Measurements from ENCODE around the gene OPA1.

Gene OPA1

GRCh38 chr3:193592841-193593667 is at the start of gene OPA1:
TSS of gene OPA1 (plus strand) at chr3:193593208. CDS start at chr3:193593378, 170 bp downstream.
- peaks cover 19% of the 10 kb centered on the region for H3K4me1 ChIP-seq (ENCODE audit: insufficient read depth, low read length)
- H3K9me3 ChIP-seq (ENCODE audit: low read length) = peaks cover 3% of the 10 kb centered on the region
- H3K36me3 ChIP-seq (ENCODE audit: insufficient read depth, low read length) = peaks cover 10% of the 10 kb centered on the region
- peak within 1 kb of the TSS; percentile 31 for H2AFZ ChIP-seq (ENCODE audit: low read depth, low read length)
- no peaks in the 10 kb centered on the region for H3K27me3 ChIP-seq (ENCODE audit: insufficient read depth, low read length)
- peak within 1 kb of the TSS; percentile 85 for H3K4me3 ChIP-seq (ENCODE audit: low read length)

- Histone ChIP-seq H3K27me3 (ENCODE audit: insufficient read depth, low read length) (no peaks in the 10 kb centered on the region), H3K4me1 (ENCODE audit: insufficient read depth, low read length) (peaks cover 7% of the 10 kb centered on the region), H3K36me3 (ENCODE audit: insufficient read depth, low read length) (no peaks in the 10 kb centered on the region), H3K9me3 (ENCODE audit: low read length) (peaks cover 3% of the 10 kb centered on the region), H3K4me3 (ENCODE audit: low read length) (no peak overlapping the region), H2AFZ (ENCODE audit: low read depth, low read length) (no peak overlapping the region)
Measured at GRCh38 chr3:193544289-193544688, 48.7 kb upstream of the OPA1 start.

- H3K9me3 ChIP-seq (ENCODE audit: low read length) = peaks cover 3% of the 10 kb centered on the region
- peaks cover 7% of the 10 kb centered on the region for H3K4me1 ChIP-seq (ENCODE audit: insufficient read depth, low read length)
- no peak overlapping the region for H2AFZ ChIP-seq (ENCODE audit: low read depth, low read length)
- H3K27me3 ChIP-seq (ENCODE audit: insufficient read depth, low read length) = no peaks in the 10 kb centered on the region
- H3K36me3 ChIP-seq (ENCODE audit: insufficient read depth, low read length) = no peaks in the 10 kb centered on the region
- H3K4me3 ChIP-seq (ENCODE audit: low read length) = no peak overlapping the region
Measured at GRCh38 chr3:193545304-193545703, 47.7 kb upstream of the OPA1 start.

- H3K9me3 ChIP-seq (ENCODE audit: low read length) = peaks cover 3% of the 10 kb centered on the region
- peaks cover 7% of the 10 kb centered on the region for H3K4me1 ChIP-seq (ENCODE audit: insufficient read depth, low read length)
- H3K4me3 ChIP-seq (ENCODE audit: low read length) = no peak overlapping the region
- no peaks in the 10 kb centered on the region for H3K36me3 ChIP-seq (ENCODE audit: insufficient read depth, low read length)
- no peak overlapping the region for H2AFZ ChIP-seq (ENCODE audit: low read depth, low read length)
- H3K27me3 ChIP-seq (ENCODE audit: insufficient read depth, low read length) = no peaks in the 10 kb centered on the region
Measured at GRCh38 chr3:193546129-193546528, 46.9 kb upstream of the OPA1 start.

GRCh38 chr3:193548406-193548805 is 44.6 kb upstream of the OPA1 start:
- Histone ChIP-seq H3K27me3 (ENCODE audit: insufficient read depth, low read length) (no peaks in the 10 kb centered on the region), H3K36me3 (ENCODE audit: insufficient read depth, low read length) (no peaks in the 10 kb centered on the region), H3K4me3 (ENCODE audit: low read length) (no peak overlapping the region), H3K9me3 (ENCODE audit: low read length) (peaks cover 3% of the 10 kb centered on the region), H3K4me1 (ENCODE audit: insufficient read depth, low read length) (peaks cover 7% of the 10 kb centered on the region), H2AFZ (ENCODE audit: low read depth, low read length) (no peak overlapping the region)

GRCh38 chr3:193552923-193553322 is 40.1 kb upstream of the OPA1 start:
- no peaks in the 10 kb centered on the region for H3K9me3 ChIP-seq (ENCODE audit: low read length)
- H3K4me1 ChIP-seq (ENCODE audit: insufficient read depth, low read length) = peaks cover 7% of the 10 kb centered on the region
- no peaks in the 10 kb centered on the region for H3K36me3 ChIP-seq (ENCODE audit: insufficient read depth, low read length)
- H2AFZ ChIP-seq (ENCODE audit: low read depth, low read length) = no peak overlapping the region
- peaks cover 4% of the 10 kb centered on the region for H3K27me3 ChIP-seq (ENCODE audit: insufficient read depth, low read length)
- H3K4me3 ChIP-seq (ENCODE audit: low read length) = no peak overlapping the region

- no peak overlapping the region for H3K4me3 ChIP-seq (ENCODE audit: low read length)
Measured at GRCh38 chr3:193553586-193553985, 39.4 kb upstream of the OPA1 start.

GRCh38 chr3:193554811-193555210 is 38.2 kb upstream of the OPA1 start, which contains the start of gene ATP13A4:
TSS of gene ATP13A4 (minus strand) at chr3:193554895. CDS start at chr3:193554799, 96 bp downstream.
- Histone ChIP-seq H3K36me3 (ENCODE audit: insufficient read depth, low read length) (no peaks in the 10 kb centered on the region), H3K9me3 (ENCODE audit: low read length) (no peaks in the 10 kb centered on the region), H3K4me3 (ENCODE audit: low read length) (no peak within 1 kb of the TSS), H3K4me1 (ENCODE audit: insufficient read depth, low read length) (no peaks in the 10 kb centered on the region), H2AFZ (ENCODE audit: low read depth, low read length) (no peak within 1 kb of the TSS), H3K27me3 (ENCODE audit: insufficient read depth, low read length) (peaks cover 4% of the 10 kb centered on the region)

More at GRCh38 chr3:193553586-193553985, 39.4 kb upstream of the OPA1 start:
- Histone ChIP-seq H3K27me3 (ENCODE audit: insufficient read depth, low read length) (peaks cover 4% of the 10 kb centered on the region), H2AFZ (ENCODE audit: low read depth, low read length) (no peak overlapping the region), H3K36me3 (ENCODE audit: insufficient read depth, low read length) (no peaks in the 10 kb centered on the region), H3K4me1 (ENCODE audit: insufficient read depth, low read length) (peaks cover 1% of the 10 kb centered on the region), H3K9me3 (ENCODE audit: low read length) (no peaks in the 10 kb centered on the region)

- H2AFZ ChIP-seq (ENCODE audit: low read depth, low read length) = no peak overlapping the region
Measured at GRCh38 chr3:193556841-193557240, 36.2 kb upstream of the OPA1 start.

GRCh38 chr3:193559100-193559499 is 33.9 kb upstream of the OPA1 start:
- Histone ChIP-seq H3K27me3 (ENCODE audit: insufficient read depth, low read length) (peaks cover 4% of the 10 kb centered on the region), H3K4me3 (ENCODE audit: low read length) (no peak overlapping the region), H3K4me1 (ENCODE audit: insufficient read depth, low read length) (no peaks in the 10 kb centered on the region), H2AFZ (ENCODE audit: low read depth, low read length) (no peak overlapping the region), H3K36me3 (ENCODE audit: insufficient read depth, low read length) (no peaks in the 10 kb centered on the region), H3K9me3 (ENCODE audit: low read length) (no peaks in the 10 kb centered on the region)

More at GRCh38 chr3:193556841-193557240, 36.2 kb upstream of the OPA1 start:
- peaks cover 4% of the 10 kb centered on the region for H3K27me3 ChIP-seq (ENCODE audit: insufficient read depth, low read length)
- H3K9me3 ChIP-seq (ENCODE audit: low read length) = no peaks in the 10 kb centered on the region
- H3K4me1 ChIP-seq (ENCODE audit: insufficient read depth, low read length) = no peaks in the 10 kb centered on the region
- H3K36me3 ChIP-seq (ENCODE audit: insufficient read depth, low read length) = no peaks in the 10 kb centered on the region
- no peak overlapping the region for H3K4me3 ChIP-seq (ENCODE audit: low read length)

- Histone ChIP-seq H3K9me3 (ENCODE audit: low read length) (no peaks in the 10 kb centered on the region), H3K36me3 (ENCODE audit: insufficient read depth, low read length) (no peaks in the 10 kb centered on the region), H3K4me3 (ENCODE audit: low read length) (no peak overlapping the region), H2AFZ (ENCODE audit: low read depth, low read length) (no peak overlapping the region), H3K27me3 (ENCODE audit: insufficient read depth, low read length) (no peaks in the 10 kb centered on the region), H3K4me1 (ENCODE audit: insufficient read depth, low read length) (no peaks in the 10 kb centered on the region)
Measured at GRCh38 chr3:193560091-193560490, 32.9 kb upstream of the OPA1 start.

- Histone ChIP-seq H3K9me3 (ENCODE audit: low read length) (no peaks in the 10 kb centered on the region), H3K4me3 (ENCODE audit: low read length) (no peak overlapping the region), H3K27me3 (ENCODE audit: insufficient read depth, low read length) (no peaks in the 10 kb centered on the region), H3K36me3 (ENCODE audit: insufficient read depth, low read length) (no peaks in the 10 kb centered on the region), H3K4me1 (ENCODE audit: insufficient read depth, low read length) (no peaks in the 10 kb centered on the region), H2AFZ (ENCODE audit: low read depth, low read length) (no peak overlapping the region)
Measured at GRCh38 chr3:193560870-193561269, 32.1 kb upstream of the OPA1 start.

- H3K4me1 ChIP-seq (ENCODE audit: insufficient read depth, low read length) = no peaks in the 10 kb centered on the region
- H3K4me3 ChIP-seq (ENCODE audit: low read length) = no peak overlapping the region
- H3K27me3 ChIP-seq (ENCODE audit: insufficient read depth, low read length) = no peaks in the 10 kb centered on the region
- no peaks in the 10 kb centered on the region for H3K36me3 ChIP-seq (ENCODE audit: insufficient read depth, low read length)
- H2AFZ ChIP-seq (ENCODE audit: low read depth, low read length) = no peak overlapping the region
- no peaks in the 10 kb centered on the region for H3K9me3 ChIP-seq (ENCODE audit: low read length)
Measured at GRCh38 chr3:193563426-193563825, 29.6 kb upstream of the OPA1 start.

Measured in neuron (in vitro differentiated cells).